ENCODE measurements around the gene GPC5.

DNA sequence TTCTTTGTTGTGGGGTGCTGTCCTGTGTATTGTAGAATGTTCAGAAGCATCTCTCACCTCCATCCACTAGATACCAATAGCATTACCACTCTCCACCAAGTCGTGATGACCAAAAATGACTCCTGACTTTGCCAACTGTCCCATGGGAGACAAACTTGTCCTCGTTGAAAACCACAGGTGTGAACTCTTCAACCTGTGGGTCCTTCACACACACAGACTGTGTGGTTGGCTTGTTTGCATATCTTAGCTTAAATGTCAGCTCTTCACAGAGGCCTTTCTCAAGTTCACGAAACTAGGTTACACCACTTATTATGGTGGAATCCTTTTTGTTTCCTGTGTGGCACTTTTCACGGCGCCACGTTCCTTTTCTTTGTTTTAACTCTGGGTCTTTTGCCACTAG lies 6.8 kb downstream of the GPC5 start:
- TF ChIP-seq, protein P1, sequence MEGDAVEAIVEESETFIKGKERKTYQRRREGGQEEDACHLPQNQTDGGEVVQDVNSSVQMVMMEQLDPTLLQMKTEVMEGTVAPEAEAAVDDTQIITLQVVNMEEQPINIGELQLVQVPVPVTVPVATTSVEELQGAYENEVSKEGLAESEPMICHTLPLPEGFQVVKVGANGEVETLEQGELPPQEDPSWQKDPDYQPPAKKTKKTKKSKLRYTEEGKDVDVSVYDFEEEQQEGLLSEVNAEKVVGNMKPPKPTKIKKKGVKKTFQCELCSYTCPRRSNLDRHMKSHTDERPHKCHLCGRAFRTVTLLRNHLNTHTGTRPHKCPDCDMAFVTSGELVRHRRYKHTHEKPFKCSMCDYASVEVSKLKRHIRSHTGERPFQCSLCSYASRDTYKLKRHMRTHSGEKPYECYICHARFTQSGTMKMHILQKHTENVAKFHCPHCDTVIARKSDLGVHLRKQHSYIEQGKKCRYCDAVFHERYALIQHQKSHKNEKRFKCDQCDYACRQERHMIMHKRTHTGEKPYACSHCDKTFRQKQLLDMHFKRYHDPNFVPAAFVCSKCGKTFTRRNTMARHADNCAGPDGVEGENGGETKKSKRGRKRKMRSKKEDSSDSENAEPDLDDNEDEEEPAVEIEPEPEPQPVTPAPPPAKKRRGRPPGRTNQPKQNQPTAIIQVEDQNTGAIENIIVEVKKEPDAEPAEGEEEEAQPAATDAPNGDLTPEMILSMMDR (IDR thresholded peaks at IDR 0.05) = no peak
- TF ChIP-seq POLR2A (IDR thresholded peaks at IDR 0.05) (no peak), EP300 (IDR thresholded peaks at IDR 0.05) (no peak)

Data from ovary (tissue), 3 donors.